Measurements from ENCODE around the gene SLC66A1.

SLC66A1 gene

DNA sequence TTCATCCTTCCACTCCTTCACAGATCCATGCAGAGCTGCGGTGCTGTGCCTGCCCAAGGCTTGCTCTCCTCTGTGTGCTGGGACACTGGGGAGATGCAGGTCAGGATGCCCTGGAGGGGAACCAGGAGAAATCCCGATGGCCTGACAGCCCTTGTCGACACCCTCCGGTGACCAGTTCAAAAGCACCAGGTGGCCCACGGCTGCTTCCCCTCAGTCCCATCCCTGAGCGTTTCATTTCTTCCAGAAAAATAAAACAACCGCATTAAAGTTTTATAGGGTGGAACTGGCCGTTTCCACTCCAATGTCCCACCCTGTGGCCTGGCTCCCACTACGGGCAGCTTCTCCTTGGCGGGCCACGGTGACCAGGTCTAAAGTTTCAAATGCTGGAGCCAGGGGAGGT, 48.3 kb downstream of the SLC66A1 start:
- DNase-seq (ENCODE audit: low read depth in 1 of 2, low spot score in 1 of 2): no peak

DNA sequence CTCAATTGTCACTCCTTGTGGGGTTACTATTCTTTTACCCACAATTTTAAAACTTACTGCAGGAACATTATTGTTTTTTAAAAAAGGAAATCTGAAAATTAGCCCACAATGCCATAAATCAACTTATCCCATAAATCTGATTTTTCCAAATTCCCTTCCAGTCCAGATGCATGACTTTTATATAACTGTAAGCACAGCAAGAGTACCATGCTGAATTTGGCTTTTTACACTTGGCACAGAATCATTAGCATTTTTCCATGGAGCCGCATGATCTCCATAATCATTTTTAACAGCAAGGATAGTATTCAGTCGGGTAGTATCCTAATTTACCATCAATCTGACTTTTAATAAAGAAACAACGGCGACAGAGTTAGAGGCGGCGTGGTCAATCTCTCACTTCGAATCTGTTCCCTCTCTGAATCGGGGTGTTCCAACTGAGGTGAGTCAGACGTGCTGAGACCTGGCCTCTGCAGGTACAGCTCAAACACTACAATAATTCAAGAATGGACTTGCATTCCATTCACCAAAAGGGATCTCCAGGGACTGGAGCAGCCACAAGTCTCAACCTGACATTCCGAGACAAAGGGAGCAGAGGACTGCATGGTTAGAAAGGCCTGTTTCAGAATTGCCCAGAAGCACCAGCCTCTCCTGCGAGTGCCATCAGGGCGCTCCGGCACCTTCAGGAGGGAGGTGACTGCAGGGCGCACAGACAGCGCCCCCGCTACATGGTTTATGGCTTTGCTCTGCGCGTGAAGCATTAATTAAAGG, 48.9 kb downstream of the SLC66A1 start:
- DNase-seq (ENCODE audit: low read depth in 1 of 2, low spot score in 1 of 2): no peak

DNA sequence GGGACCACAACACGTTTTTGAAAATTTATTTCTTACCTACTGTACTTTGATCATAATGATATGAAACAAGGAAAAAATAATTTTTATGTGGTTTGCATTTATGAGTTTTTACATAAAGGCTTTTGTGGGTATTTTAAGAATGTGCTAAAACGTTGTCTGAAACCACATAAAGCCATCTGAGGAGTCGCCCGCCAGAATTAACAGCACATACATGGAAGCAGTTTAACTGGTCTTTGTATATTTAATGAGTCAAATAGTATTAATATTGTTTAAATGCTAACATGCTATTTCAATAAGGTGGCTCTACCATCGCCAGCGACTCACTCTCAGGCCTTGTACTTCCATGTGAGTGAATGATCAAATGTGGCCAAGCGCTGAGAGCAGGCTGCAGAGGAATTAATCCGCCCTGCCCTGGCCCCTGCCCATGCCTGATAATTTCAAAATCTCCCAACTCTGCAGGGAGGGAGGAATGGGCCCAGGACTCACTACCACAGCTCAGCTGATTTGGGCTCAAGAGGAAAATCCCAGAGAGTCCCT, 49.6 kb downstream of the SLC66A1 start:
- no peak for DNase-seq (ENCODE audit: low read depth in 1 of 2, low spot score in 1 of 2)

DNA sequence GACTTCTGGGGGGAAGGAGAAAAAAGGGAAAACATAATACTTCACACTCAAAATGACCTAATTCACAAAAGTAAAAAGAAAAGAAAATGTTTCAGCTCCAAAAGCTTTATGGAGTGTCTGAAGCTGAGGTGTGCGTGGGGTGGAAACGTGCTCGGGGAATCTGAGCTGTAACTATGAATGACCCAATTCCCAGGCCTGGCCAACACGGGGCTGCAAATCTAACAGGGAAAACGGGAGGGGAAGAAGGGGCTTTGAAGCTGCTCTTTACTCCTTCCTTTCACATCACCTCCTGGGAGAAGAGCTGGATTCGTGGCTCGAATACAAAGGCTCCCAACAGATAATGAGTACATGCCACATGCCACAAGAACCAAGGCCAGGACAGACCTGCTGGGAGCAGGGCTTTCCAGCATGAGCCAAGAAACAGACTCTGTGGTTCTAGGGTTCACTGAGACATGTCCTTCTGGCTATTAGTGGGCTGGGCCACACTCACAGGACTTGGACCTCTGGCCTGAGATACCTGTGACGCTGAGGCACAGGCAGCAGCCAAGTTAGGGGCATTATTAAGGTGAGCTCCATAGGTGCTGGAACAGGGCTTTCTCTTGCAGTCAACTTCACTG, 51.5 kb downstream of the SLC66A1 start:
- no peak for DNase-seq (ENCODE audit: low read depth in 1 of 2, low spot score in 1 of 2)

DNA sequence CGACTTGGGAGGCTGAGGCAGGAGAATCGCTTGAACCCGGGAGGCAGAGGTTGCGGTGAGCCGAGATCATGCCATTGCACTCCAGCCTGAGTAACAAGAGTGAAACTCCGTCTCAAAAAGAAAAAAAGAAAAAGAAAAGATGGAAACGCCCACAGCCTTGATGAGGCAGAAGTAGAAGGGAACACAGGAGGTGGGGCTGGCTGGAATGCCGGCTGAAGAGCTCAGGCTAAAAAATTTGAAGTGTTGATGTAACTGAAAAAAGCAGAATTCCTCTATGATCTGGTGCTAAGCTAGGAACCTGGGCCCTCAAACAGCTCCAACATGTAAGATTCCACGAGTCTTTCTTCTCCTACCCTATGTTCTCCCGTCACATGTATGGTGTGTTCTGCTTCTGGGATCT, 53.6 kb downstream of the SLC66A1 start:
- DNase-seq (ENCODE audit: low read depth in 1 of 2, low spot score in 1 of 2): no peak

DNA sequence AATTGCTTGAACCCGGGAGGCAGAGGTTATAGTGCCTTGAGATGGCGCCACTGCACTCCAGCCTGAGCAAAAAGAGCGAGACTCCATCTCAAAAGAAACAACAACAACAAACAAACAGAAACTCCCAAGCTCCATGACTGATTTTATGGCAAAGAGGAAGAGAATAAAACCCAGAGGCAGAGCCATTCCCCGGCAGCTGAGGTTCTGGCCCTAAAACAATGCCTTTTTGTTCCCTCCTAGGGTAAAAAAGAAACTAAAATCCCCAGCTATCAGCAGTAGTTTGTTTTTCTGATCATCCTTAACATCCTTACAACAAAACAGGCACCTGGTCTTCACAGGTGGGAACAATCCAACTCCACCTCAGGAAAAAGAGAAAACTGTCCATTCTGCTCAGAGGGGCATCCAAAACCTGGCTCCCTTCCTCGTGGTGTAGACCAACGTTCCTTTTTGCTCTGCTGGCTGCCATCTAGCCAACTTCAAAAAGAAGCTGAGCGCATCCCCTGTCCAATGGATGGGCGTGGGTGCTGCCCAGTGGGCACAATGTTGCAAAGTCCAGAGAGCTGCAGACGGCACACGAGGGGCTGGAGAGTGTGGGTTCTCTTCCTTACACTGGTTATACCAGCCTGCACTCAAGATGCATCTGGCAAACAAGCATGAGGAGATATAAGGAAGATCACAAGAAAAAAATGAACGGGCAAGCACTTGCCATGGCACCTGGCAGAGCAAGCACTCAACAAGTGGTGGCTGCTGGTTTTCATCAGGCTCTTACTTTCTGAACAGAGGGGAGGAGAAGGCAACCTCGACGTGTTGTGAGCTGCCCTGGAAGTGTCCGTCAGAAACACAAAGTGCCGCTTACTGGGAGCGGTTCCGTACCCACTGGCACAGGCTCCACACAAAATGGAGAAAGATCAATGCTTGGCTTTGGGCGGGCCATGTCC, 54.7 kb downstream of the SLC66A1 start:
- no peak for DNase-seq (ENCODE audit: low read depth in 1 of 2, low spot score in 1 of 2)

DNA sequence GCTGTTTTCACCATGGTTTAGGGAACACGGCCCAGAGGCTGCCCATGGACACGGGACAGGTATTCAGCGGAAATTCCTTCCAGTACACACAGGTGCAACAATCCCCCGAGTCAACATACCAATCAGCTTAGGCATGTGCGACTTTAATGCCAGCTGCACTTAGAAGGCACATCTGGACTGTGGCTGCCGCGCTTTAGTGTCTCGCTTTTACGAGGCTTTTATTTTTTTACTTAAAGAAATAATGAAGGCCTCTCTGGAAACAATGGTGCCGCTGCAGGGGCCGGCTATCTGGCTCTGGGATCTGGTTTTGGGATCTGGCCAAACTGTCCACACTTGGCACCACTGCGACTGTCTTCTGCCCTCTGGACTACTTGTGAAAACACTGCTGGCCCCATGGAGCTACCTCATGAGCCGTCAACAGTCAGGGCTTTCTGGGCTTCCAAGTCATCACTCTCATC, 55.5 kb downstream of the SLC66A1 start:
- no peak for DNase-seq (ENCODE audit: low read depth in 1 of 2, low spot score in 1 of 2)

DNA sequence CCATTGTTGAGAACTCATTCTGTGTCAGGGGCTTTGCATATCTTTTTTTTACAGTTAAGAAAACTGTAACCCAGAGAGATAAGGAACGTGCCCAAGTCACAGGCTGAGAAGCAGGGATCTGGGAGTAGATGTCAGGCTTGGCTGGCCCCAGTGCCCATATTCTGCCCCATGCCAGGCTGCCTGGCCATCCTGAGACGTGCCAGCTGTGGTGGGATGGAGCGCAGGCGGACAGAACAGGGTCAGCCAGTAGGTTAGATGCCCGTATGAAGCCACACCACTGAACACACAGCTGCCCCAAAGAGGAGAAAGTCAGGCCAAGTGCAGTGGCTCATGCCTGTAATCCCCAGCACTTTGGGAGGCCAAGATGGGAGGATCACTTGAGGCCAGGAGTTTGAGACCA, 55.9 kb downstream of the SLC66A1 start:
- DNase-seq (ENCODE audit: low read depth in 1 of 2, low spot score in 1 of 2): no peak

DNA sequence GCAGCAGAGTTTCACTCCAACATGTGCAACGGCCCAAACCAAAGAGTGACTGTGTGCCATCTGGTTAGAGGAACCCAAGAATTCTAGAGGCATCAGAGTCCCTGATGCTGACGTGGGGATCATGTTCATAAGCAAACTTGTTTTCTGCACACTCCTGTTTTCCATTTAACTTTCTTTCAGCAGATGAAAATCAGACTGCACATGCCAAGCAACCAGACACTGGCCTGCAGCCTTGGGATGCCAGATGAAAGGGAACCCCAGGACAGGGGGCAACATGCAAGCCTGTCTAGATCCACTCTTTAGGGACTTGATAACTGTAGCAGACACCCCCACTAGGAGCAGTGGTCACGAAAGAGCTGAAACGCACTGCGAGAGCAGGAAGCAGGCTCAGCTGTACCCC, 56.8 kb downstream of the SLC66A1 start:
- no peak for DNase-seq (ENCODE audit: low read depth in 1 of 2, low spot score in 1 of 2)

DNA sequence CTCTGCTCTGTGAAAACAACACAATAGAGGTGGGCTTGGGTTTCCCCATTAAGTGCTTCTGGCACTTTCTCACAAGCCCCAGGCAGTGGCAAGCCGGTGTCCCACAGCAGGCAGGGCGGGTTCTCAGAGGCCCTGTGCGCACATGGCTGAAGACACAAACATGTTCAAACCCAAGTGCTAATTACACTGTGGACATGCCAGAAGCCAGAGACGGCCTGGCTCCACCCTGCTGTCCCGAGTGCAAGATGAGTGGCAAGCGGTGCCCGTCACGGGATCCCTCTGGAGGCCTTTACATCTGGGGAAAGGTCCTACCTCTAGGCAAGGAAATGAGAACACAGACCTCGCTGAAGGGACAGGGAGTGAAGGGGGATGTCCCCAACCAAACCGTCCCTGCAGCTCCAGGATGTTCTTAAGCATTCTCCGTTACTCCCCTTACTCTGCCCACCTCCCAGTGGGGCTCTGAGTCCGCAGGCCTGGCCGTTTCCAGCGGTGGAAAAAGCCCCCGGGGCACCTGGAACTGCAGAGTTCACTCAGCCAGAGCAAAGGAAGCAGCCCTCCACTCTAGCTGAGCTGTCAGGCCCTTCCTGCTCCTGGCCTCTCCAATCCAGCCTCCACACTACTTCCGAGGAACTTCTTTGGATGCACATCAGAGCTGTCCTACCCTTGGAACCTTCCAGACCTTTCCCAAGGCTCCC, 57.4 kb downstream of the SLC66A1 start:
- no peak for DNase-seq (ENCODE audit: low read depth in 1 of 2, low spot score in 1 of 2)

DNA sequence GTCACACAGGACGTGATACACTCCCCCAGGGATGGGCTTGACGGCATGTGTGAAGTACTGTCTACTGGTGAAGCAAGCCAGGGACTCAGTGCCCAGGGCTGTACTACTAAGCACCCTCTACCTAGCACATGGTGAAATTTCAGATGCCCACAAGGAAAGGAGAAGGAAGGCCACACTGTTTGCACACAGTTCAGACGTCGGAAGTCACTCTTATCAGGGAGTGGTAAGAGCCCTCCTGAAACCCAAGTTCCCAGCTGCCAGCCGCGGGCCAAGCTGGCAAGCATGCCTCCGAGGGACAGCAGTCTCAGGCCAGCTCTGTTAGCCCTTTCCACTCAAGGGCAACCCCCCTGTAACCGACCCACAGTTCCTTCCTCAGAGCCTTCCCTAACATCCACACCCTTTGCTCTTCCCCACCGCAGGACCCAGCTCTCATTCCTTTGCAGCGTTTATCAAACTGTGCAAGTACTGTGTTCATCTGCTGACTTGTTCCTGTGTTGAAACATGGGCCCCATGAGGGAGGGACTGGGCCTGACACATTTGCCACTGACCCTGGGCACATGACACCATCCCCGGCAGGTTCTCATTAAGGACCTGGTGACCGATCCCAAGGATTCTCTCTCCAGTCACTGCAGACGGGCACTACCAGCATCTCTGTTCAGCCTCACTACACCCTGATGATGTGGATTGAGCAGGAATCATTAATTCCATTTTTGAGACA, 58.5 kb downstream of the SLC66A1 start:
- DNase-seq (ENCODE audit: low read depth in 1 of 2, low spot score in 1 of 2): no peak

DNA sequence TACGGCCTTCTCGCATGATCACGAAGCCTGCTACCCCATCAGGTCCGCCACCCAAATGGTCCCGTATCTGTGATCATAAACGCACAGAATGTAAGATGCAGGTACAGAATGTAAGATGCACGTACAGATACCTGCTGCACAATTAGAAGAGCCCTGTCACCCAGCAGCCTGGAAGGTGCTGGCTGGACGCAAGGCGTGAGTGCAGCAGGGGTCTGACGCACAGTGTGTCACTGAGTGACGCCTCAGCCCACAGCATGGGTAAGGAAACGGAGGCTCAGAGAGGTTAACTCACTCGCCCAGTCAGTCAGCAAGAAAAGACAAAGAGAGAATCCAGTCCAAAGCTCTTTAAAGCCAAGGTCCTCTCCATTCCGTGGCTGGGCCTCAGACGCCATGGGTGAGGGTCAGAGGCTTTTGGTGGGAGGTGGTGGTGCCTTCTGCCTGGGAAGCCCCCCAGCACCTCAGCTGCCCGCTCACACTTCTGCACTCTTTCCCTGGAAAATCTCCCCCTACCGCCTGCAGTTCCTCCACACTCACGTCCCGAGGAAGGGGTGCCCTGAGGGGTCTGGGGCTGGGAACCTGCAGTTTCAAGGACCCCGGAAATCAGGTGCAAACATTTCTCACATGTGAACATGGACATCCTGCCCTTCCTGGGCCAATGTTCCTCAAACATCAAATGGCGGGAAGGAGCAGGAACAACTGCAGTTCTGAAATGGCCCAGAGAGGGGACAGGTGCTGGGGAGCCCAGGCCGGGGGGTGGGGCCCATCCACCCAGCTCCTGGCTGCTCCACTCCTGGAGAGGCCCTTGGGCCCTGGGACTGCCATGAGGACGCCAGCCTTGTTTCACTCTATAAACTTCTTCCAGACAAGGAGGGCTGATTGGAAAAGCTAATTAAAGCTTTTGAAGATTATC, 59.4 kb downstream of the SLC66A1 start:
- DNase-seq (ENCODE audit: low read depth in 1 of 2, low spot score in 1 of 2): no peak

DNA sequence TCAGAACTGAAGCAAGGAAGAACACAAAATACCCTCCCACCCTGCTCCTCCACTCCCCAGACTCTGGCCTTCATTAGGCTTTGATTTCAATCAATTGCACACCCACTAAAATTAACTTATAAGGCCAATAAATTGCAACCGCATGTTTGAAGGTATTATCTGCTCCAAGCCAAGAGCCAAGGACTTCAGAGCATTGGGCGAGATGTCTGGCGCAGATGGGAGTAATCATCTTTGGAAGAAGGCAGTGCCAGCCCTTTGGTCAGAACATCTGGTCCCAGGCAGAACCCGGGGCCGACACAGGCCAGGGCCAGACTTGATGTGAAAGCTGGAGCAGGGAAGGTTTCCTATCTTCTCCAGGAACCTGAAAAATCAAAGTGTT, 60.0 kb downstream of the SLC66A1 start:
- no peak for DNase-seq (ENCODE audit: low read depth in 1 of 2, low spot score in 1 of 2)

DNA sequence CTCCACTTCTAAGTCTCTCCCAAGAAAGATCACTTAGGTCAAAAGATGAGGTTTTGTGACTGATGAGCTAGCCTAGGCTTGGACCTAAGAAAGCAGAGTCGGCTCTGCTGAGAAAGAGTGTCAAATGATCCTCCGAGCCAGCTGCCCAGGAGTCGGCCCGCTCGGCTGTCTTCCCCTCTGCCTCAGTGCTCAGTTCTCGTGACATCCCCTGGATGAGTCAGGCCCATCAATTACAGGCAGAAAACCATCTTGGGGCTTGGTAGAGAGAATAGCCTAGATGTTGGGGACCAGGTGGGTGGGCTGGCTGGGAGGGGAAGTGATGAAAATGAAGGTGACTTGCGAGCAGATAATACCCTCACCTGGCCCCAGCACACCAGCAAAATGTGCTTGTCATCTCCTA, 60.5 kb downstream of the SLC66A1 start:
- no peak for DNase-seq (ENCODE audit: low read depth in 1 of 2, low spot score in 1 of 2)

DNA sequence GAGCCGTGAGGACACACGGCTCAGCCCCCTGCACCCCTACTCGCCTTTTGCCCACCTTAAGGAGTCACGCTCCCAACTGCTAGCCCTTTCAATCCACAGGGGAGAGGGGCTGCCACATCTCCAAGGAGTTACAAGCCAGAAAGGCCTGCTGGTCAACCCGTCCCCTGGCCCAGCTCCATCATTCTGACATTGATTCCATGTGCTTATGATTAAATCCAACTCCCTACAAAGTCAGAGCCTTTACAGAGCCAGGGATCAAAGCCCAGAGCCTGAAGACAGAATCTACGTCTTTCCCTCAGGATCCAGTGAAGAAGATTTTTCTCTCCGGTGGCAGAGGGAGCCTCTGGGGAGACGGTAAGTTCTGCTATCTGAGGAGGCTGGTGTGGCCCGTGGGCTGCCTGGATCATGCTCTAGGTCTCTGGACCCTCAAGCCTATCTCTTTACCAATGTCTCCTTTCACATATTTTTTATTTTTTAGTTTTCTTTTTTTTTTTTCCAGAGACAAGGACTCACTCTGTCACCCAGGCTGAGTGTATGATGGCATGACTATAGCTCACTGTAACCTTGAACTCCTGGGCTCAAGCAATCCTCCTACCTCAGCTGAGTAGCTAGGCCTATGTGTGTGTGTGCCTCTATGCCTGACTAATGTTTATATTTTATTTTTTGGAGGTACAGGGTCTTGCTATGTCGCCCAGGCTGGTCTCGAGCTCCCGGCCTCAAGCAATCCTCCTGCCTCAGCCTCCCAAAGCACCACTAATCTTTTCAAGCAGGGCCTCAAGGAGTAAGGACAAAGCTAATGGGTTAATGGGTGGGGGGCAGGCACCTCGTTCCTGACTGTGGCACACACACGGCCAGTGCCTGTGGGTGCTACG, 61.3 kb downstream of the SLC66A1 start:
- no peak for DNase-seq (ENCODE audit: low read depth in 1 of 2, low spot score in 1 of 2)

DNA sequence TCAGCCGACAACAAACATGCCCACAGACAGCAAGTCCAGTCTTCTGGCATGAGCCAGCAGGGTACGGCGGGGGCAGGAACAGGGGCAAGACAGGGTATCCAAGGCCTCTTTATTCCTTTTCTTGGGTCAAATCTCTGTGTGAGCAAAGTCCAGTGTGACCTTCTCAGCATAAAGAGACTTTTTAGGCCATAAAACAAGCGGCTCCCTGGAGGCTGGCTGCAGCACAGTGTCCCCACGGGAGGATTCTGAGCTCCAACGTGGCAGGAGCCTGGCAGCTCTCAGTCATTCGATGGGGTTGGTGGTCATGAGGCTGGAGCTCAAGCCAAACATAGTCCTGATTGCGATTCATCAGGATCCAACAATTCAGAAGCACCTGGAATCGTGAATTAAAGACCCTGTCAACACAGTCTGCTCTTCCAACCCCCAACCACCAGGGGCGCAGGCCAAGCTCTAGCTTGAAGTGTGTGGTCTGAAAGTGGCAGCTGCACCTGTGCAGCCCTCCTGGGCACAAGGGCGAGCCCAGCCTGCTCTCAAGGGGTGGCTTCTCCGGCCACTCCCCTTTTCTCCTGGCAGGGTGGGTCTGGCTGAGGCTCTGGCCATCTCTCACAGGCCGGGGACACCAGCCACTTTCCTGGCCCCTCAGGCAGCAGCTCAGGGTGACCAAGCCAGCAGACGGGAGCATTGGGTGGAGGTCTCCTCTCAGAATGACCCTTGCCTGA, 62.1 kb downstream of the SLC66A1 start:
- DNase-seq (ENCODE audit: low read depth in 1 of 2, low spot score in 1 of 2): no peak

DNA sequence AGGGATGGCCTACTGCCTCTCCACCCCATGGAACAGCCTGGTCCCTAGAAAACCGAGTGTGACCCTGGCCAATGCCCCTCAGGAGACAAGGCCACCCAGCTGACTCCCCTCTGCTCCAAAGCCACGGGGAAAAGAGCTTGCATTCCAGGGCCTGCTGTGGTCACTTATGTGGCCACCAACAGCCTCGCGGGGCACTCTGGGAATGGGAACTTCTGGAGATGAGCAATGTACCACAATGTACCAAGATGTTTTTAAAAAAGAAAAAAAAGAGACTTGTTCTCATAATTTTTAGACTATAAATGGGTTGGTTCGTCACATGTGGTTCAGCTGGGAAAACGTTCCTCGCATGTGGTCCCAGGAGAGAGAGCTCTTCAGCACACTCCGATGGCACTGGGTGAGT, 62.8 kb downstream of the SLC66A1 start:
- DNase-seq (ENCODE audit: low read depth in 1 of 2, low spot score in 1 of 2): no peak
